BLaER1 treated with 17β-estradiol and CSF1 and Interleukin-3, amounts not matched to agents 10 nM and 100 nM (cell line): Measurements from ENCODE around the gene PMEPA1.

Source experiments
- H3K27ac ChIP-seq, 11 experiments: shearing (Covaris generic); formaldehyde crosslinking; 2 replicates each; pipeline ENCODE4 v1.8.1; 2022
- H3K27me3 ChIP-seq, 11 experiments: shearing (Covaris generic); formaldehyde crosslinking; 2 replicates each; pipeline ENCODE4 v1.8.1; 2022
- H3K36me3 ChIP-seq, 11 experiments: shearing (Covaris generic); formaldehyde crosslinking; 2 replicates each; pipeline ENCODE4 v1.8.1; 2022
- H3K4me1 ChIP-seq, 10 experiments: shearing (Covaris generic); formaldehyde crosslinking; 2 replicates each; pipeline ENCODE4 v1.8.1; 2022
- H3K4me2 ChIP-seq, 11 experiments: shearing (Covaris generic); formaldehyde crosslinking; 2 replicates each; pipeline ENCODE4 v1.8.1; 2022
- H3K4me3 ChIP-seq, 10 experiments: shearing (Covaris generic); formaldehyde crosslinking; 2 replicates each; pipeline ENCODE4 v1.8.1; 2022
- H3K9ac ChIP-seq, 11 experiments: shearing (Covaris generic); formaldehyde crosslinking; 2 replicates each; pipeline ENCODE4 v1.8.1; 2022
- H3K9me3 ChIP-seq, 11 experiments: shearing (Covaris generic); formaldehyde crosslinking; replicated peaks in 1 of 11; 2 replicates each; pipeline ENCODE4 v1.8.1; 2022
- H4K20me1 ChIP-seq, 11 experiments: shearing (Covaris generic); formaldehyde crosslinking; 2 replicates each; pipeline ENCODE4 v1.8.1; 2022
- Cebpa-rat ChIP-seq, 11 experiments: shearing (Covaris generic); IDR thresholded peaks; 2 replicates each; pipeline ENCODE4 v1.8.1; 2022

Gene PMEPA1

GRCh38 chr20:57749869-57750268 is 40.1 kb upstream of the PMEPA1 start:
- H3K27me3 ChIP-seq, result peaks cover 0 to 17% (median 5%) of the 10 kb centered on the region in 11 experiments; a peak in 7 of 22 replicates
- peaks cover 0 to 6% (median 0%) of the 10 kb centered on the region in 11 experiments; a peak in 2 of 22 replicates for H3K9me3 ChIP-seq
- no peak overlapping the region for H3K27ac ChIP-seq
- H3K36me3 ChIP-seq, result no peaks in the 10 kb centered on the region
- H3K4me3 ChIP-seq, result no peak overlapping the region
- no peaks in the 10 kb centered on the region; a peak in 1 of 22 replicates for H4K20me1 ChIP-seq
- peak in 7 of 11 experiments; percentile 20 to 82 (median 55); a peak in 11 of 22 replicates for TF ChIP-seq Cebpa-rat (IDR thresholded peaks at IDR 0.05)
- peak overlapping the region in 6 of 11 experiments; percentile 3 to 89 (median 59); a peak in 7 of 22 replicates for H3K4me2 ChIP-seq
- peaks cover 13 to 39% (median 25%) of the 10 kb centered on the region in 10 experiments for H3K4me1 ChIP-seq
- no peak overlapping the region for H3K9ac ChIP-seq

GRCh38 chr20:57749131-57749690 is 39.4 kb upstream of the PMEPA1 start:
- Histone ChIP-seq H3K27me3 (peaks cover 0 to 17% (median 5%) of the 10 kb centered on the region in 11 experiments; a peak in 7 of 22 replicates), H3K4me2 (peak overlapping the region; percentile 64 to 94 (median 89)), H3K27ac (no peak overlapping the region; a peak in 1 of 22 replicates), H3K9ac (peak overlapping the region in 6 of 11 experiments; percentile 6 to 50 (median 28); a peak in 6 of 22 replicates), H3K36me3 (no peaks in the 10 kb centered on the region), H3K4me3 (peak overlapping the region in 7 of 10 experiments; percentile 3 to 45 (median 20); a peak in 7 of 20 replicates), H3K4me1 (peaks cover 13 to 39% (median 25%) of the 10 kb centered on the region in 10 experiments), H3K9me3 (peaks cover 0 to 6% (median 0%) of the 10 kb centered on the region in 11 experiments; a peak in 2 of 22 replicates), H4K20me1 (no peaks in the 10 kb centered on the region; a peak in 1 of 22 replicates)
- no peak for TF ChIP-seq Cebpa-rat (IDR thresholded peaks at IDR 0.05)

- Histone ChIP-seq H3K4me2 (peak overlapping the region; percentile 64 to 94 (median 89)), H3K27ac (no peak overlapping the region; a peak in 1 of 22 replicates), H3K9me3 (peaks cover 0 to 6% (median 0%) of the 10 kb centered on the region in 11 experiments; a peak in 2 of 22 replicates), H3K9ac (peak overlapping the region in 6 of 11 experiments; percentile 6 to 50 (median 28); a peak in 6 of 22 replicates), H4K20me1 (no peaks in the 10 kb centered on the region; a peak in 1 of 22 replicates), H3K4me3 (peak overlapping the region in 7 of 10 experiments; percentile 3 to 45 (median 20); a peak in 8 of 20 replicates), H3K36me3 (no peaks in the 10 kb centered on the region), H3K27me3 (peaks cover 0 to 17% (median 5%) of the 10 kb centered on the region in 11 experiments; a peak in 7 of 22 replicates), H3K4me1 (peaks cover 13 to 34% (median 22%) of the 10 kb centered on the region in 10 experiments)
- TF ChIP-seq Cebpa-rat (IDR thresholded peaks at IDR 0.05), result no peak
Measured at GRCh38 chr20:57748601-57749130, 38.9 kb upstream of the PMEPA1 start.

GRCh38 chr20:57747861-57748481 is 38.2 kb upstream of the PMEPA1 start:
- Histone ChIP-seq H3K27ac (no peak overlapping the region), H3K9ac (no peak overlapping the region), H3K27me3 (peaks cover 0 to 17% (median 5%) of the 10 kb centered on the region in 11 experiments; a peak in 7 of 22 replicates)

GRCh38 chr20:57746832-57747404 is 37.1 kb upstream of the PMEPA1 start:
- no peak overlapping the region for H3K4me3 ChIP-seq
- H3K36me3 ChIP-seq, result no peaks in the 10 kb centered on the region
- H3K4me1 ChIP-seq, result peaks cover 13 to 27% (median 18%) of the 10 kb centered on the region in 10 experiments
- TF ChIP-seq Cebpa-rat (IDR thresholded peaks at IDR 0.05), result no peak
- no peaks in the 10 kb centered on the region; a peak in 1 of 22 replicates for H4K20me1 ChIP-seq
- peaks cover 0 to 6% (median 0%) of the 10 kb centered on the region in 11 experiments; a peak in 2 of 22 replicates for H3K9me3 ChIP-seq
- H3K27ac ChIP-seq, result no peak overlapping the region
- H3K4me2 ChIP-seq, result no peak overlapping the region
- H3K9ac ChIP-seq, result no peak overlapping the region
- H3K27me3 ChIP-seq, result peaks cover 0 to 17% (median 5%) of the 10 kb centered on the region in 11 experiments; a peak in 7 of 22 replicates

More at GRCh38 chr20:57747861-57748481, 38.2 kb upstream of the PMEPA1 start:
- Histone ChIP-seq H3K9me3 (peaks cover 0 to 6% (median 0%) of the 10 kb centered on the region in 11 experiments; a peak in 2 of 22 replicates), H3K36me3 (no peaks in the 10 kb centered on the region), H3K4me3 (no peak overlapping the region), H3K4me2 (peak overlapping the region; percentile 64 to 94 (median 89); a peak in 17 of 22 replicates), H3K4me1 (peaks cover 13 to 27% (median 18%) of the 10 kb centered on the region in 10 experiments), H4K20me1 (no peaks in the 10 kb centered on the region; a peak in 1 of 22 replicates)
- TF ChIP-seq Cebpa-rat (IDR thresholded peaks at IDR 0.05), result no peak

- Histone ChIP-seq H3K27ac (no peak overlapping the region), H3K4me2 (no peak overlapping the region), H4K20me1 (no peaks in the 10 kb centered on the region; a peak in 1 of 22 replicates), H3K27me3 (peaks cover 0 to 17% (median 5%) of the 10 kb centered on the region in 11 experiments; a peak in 7 of 22 replicates), H3K9me3 (peaks cover 0 to 2% (median 0%) of the 10 kb centered on the region in 11 experiments; a peak in 1 of 22 replicates), H3K9ac (no peak overlapping the region), H3K4me3 (no peak overlapping the region), H3K36me3 (no peaks in the 10 kb centered on the region), H3K4me1 (peaks cover 13 to 27% (median 18%) of the 10 kb centered on the region in 10 experiments)
- no peak for TF ChIP-seq Cebpa-rat (IDR thresholded peaks at IDR 0.05)
Measured at GRCh38 chr20:57746201-57746600, 36.4 kb upstream of the PMEPA1 start.

GRCh38 chr20:57744206-57744605 is 34.4 kb upstream of the PMEPA1 start:
- Histone ChIP-seq H4K20me1 (no peaks in the 10 kb centered on the region), H3K9ac (no peak overlapping the region), H3K4me1 (peaks cover 8 to 14% (median 11%) of the 10 kb centered on the region in 10 experiments), H3K27me3 (peaks cover 0 to 9% (median 4%) of the 10 kb centered on the region in 11 experiments; a peak in 7 of 22 replicates), H3K4me2 (no peak overlapping the region), H3K4me3 (no peak overlapping the region), H3K9me3 (no peaks in the 10 kb centered on the region), H3K36me3 (no peaks in the 10 kb centered on the region), H3K27ac (no peak overlapping the region)
- TF ChIP-seq Cebpa-rat (IDR thresholded peaks at IDR 0.05), result no peak

- Histone ChIP-seq H3K4me2 (no peak overlapping the region), H3K4me3 (no peak overlapping the region), H3K9ac (no peak overlapping the region), H4K20me1 (no peaks in the 10 kb centered on the region), H3K27ac (no peak overlapping the region), H3K4me1 (peaks cover 1 to 7% (median 5%) of the 10 kb centered on the region in 10 experiments; a peak in 19 of 20 replicates), H3K27me3 (peaks cover 0 to 3% (median 0%) of the 10 kb centered on the region in 11 experiments; a peak in 1 of 22 replicates), H3K36me3 (no peaks in the 10 kb centered on the region), H3K9me3 (no peaks in the 10 kb centered on the region)
- no peak for TF ChIP-seq Cebpa-rat (IDR thresholded peaks at IDR 0.05)
Measured at GRCh38 chr20:57743450-57744095, 33.8 kb upstream of the PMEPA1 start.
